RKO (cell line): ENCODE data around the gene NT5C2.
"Not testable (repeated sequence)": the region's sequence is repeated elsewhere in the genome, so short reads cannot be mapped to it uniquely, and the experiment has no call there.

Experiments
- DNase-seq: peaks from one replicate; pipeline ENCODE4 v3.0.0-alpha.2; 2016; ENCODE audit warnings: low spot score

NT5C2 gene

GRCh38 chr10:103157246-103157645 lies 35.8 kb downstream of the NT5C2 start:
- DNase-seq, result no peak

DNA sequence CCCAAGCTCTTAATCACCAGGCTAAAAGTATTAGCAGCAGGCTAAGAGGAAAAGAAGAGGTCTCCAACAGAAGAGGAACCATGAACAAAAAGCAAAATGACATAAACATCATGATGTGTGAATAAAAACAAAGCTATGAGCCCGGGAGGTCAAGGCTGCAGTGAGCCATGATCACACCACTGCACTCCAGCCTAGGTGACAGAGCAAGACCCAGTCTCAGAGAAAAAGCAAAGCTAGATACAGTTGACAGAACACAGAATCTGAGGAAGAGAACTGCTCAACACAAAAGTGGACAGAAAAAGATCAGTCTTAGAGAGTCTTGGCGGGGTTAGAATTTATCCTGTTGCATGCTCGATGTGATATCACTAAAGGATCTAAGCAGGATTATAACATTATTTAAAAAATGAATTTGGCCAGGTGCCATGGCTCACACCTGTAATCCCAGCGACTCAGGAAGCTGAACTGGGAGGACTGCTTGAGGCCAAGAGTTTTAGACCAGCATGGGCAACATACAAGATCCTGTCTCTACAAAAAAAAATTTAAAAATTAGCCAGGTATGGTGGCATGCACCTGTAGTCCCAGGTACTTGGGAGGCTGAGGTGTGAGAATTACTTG lies 37.5 kb downstream of the NT5C2 start:
- no peak for DNase-seq

GRCh38 chr10:103154521-103155299 lies 38.4 kb downstream of the NT5C2 start:
- no peak for DNase-seq

DNA sequence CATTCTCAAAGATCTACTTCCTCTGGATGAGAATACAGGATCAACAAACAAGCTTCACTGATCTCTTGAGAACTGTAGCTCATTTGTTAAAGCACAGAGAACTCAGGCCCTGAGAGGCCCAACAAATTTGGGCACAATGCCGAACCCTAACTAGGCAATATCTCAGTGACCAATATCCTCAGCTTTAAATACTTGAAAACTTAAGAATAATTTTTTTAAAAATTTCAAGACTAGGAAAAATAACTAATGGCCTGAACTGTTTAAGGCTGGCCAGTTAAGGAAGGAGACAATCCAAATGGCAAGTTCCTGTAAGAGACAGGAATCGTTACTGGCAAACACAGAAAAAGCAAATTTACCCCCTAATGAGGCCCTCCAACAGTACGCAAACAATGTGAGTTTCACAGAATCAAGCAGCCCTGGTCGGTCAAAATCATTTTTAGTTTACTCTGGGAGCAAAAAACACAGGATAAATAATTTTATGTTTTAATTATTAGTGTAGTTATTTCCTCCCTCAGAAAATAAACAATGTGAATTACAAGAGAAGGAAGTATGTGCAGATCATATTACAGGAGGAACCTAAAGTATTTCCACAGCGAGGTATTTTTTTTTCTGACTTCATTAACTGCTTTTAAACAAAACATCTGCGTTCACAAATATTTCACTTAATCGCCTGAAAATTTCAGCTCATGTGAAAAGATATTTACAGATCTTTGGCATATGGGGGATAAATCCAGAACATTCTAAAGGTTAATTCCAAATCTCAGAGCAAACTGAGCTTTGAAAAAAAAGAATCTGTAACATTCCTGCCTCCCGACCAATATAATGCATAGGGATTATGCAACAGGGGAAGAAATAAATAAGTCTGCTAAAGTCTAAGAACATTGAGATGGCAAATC lies 39.5 kb downstream of the NT5C2 start:
- no peak for DNase-seq

DNA sequence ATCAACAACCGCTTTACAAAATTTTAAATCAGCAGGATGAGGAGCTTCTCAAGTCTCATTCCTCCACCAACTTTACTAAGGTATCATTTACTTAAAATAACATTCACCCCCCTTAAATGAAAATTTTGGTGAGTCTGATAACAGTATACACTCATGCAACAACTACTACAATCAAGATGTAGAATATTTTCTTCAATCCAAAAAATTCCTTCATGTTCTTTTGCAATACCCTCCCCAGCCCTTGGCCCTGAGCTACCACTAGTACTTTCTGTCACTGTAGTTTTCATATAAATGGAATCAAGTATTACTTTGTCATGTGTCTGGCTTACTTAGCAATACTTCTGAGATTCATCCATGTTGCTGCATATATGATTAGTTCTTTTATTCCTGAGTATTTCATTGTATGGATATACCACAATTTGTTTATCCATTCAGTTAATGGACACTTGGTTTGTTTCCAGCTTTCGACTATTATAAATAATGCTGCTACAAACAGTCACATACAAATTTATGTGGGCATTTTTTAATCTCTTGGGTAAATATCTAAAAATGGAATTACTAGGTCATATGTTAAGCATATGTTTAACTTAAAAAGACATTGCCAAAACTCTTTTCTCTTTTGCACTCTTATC lies 43.0 kb downstream of the NT5C2 start:
- DNase-seq, result no peak

DNA sequence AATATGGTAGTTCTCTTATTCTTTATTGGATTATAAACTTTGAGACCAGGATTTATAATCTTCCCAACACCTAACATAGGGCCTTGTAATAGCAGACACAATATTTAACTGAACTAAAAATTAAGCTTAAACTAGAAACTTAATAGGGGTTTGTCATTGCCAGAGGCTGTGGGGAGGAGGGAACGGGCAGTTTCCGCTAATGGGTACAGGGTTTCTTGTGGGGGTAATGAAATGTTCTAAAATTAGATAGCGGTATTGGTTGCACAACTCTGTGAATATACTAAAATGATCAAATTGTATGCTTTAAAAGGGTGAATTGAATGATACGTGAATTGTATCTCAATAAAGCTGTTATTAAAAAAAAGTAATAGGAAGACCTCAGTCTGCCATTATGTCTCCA lies 45.4 kb downstream of the NT5C2 start:
- no peak for DNase-seq

DNA sequence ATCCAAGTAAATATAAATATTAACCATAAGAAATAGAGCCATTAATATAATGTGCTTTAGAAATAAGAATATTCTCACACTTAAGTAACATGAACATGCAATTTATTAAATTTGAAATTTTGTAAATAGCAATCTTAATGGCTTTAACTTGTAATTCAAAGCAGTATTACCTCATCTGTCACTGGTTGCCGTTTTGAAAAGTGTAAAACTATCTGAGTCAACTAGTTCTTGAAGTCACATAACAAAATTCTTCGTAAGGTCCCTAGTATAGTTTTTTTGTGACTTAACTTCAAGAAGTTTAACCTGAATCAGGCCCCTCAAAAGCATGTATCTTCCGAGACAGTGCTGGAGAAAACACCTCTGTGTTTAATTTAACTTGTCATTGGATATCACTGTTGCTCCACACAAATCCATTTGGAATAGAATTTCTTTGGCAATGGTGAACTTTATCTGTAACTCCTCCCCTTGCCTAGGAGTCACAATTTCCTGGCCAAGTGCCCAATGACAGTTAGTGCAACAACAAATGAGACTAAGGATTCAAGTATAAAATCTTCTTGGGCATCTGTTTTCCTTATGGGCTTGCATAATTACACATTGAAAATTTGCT lies 47.1 kb downstream of the NT5C2 start:
- peak; percentile 64 for DNase-seq

DNA sequence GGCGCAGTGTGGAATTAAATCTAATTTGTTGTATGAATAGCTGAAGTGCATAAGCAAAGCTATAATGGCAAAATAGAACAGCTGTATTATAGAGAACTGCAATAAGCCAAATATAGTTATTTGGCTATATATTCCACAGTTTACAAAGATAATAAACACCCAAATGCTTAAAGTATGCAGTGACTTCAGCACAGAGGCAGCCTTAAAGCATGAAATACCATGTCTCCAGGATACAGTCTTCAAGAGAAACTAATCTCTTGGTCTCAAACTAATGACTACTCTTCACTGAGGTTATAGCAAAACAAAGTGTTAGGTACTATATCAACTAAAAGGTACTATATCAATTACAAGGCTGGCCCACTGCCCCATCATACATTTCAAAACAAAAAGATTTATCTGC lies 48.0 kb downstream of the NT5C2 start:
- no peak for DNase-seq

GRCh38 chr10:103144041-103144440 lies 49.0 kb downstream of the NT5C2 start:
- no peak for DNase-seq

GRCh38 chr10:103143641-103144040 lies 49.4 kb downstream of the NT5C2 start:
- DNase-seq, result not testable (repeated sequence)

- no peak for DNase-seq
These were observed 51.1 kb downstream of the NT5C2 start for GRCh38 chr10:103141950-103142349.

GRCh38 chr10:103140469-103140868 lies 52.6 kb downstream of the NT5C2 start:
- no peak for DNase-seq

- no peak for DNase-seq
These were observed 53.3 kb downstream of the NT5C2 start for GRCh38 chr10:103139803-103140202.

GRCh38 chr10:103135168-103135567 lies 57.9 kb downstream of the NT5C2 start:
- DNase-seq, result not testable (repeated sequence)

- no peak for DNase-seq
These were observed 62.2 kb downstream of the NT5C2 start for GRCh38 chr10:103130910-103131309.

GRCh38 chr10:103130180-103130579 lies 62.9 kb downstream of the NT5C2 start:
- not testable (repeated sequence) for DNase-seq

- no peak for DNase-seq
These were observed 65.8 kb downstream of the NT5C2 start for GRCh38 chr10:103127241-103127640.

DNA sequence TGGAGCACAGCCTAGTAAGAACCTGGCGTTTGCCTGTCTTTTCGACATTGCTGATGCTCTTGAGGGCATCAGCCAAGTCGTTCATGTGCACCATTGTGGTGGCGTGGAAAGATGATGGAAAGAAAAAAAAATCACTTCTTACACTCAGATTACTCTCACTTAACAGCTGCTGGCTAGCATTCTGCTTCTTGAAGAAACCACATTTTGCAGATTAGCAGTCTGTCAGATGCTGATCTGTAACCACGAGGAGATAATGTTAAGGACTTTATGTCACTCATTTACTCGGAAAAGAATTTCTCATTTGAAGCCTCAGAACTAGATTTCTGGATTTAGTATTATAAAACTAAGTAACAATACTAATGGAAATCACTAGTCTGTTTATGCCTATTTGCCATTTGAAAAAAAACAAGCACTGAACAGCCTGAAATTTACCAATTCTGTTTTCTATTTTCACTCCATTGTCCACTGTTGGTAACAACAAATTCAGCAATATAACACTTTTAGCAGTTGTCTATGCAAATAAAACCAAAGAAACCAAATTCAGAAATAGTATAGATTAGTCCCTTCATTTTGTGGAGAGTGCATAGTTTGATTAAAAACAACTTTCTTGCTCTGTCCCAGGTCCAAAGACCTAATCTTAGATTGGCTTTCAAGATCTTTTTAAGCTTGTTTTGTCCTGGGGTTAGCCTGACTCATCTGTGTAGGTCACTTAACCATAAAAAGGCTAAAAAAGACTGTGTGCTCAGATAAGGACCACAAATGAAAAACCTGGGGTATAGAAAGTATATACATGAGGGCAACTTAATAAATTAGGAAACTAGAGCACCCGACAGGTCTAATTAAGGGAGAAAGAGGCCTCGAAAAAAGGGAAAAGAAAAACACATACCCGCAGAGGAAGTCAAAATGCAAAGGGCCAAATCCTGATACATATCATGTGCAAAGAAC lies 67.5 kb downstream of the NT5C2 start:
- DNase-seq, result no peak

DNA sequence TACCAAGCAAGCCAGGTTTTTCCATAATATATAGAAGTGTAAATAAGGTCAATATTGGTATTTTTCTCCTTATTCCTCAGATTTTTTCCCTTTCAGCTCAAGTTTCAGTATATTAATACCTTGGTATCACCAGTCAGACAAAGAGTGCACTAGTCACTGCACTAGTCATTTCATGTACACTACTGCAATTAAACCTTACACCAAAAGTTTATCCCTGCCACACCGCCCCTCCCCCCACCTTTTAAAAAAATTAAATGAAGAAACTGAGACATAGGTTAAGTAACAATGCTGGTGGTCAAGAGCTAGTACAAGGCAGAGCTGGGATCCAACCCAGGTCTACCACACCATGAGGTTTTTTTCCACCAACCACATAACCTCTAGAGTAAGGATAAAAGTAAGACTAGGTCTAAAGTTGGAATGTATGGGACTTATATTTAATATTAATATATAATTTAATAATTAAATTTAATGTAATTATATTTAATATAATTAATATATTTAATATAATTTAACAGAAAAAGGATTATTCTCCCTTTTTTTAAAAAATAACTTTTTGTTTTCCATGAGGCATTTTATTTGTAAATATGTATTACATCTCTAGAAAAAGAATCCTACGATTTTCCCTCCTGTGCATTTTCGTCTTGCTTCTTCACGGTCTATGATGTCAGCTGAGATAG lies 68.5 kb downstream of the NT5C2 start:
- DNase-seq, result no peak
